RWPE2 (cell line): ENCODE measurements around the gene BBS7.
A peak's percentile ranks its signal among the peaks of the same experiment; 100 is the strongest.

ENCODE experiments used
- ATAC-seq: fragments of 200-7000 bp; cut with Tn5 transposase; 3 replicates; pipeline ENCODE4 v1.9.1; 2021; ENCODE audit warnings: low read depth
- DNase-seq: peaks from one replicate; pipeline ENCODE4 v3.0.0-alpha.2; 2020; ENCODE audit warnings: low spot score
- H3K27ac ChIP-seq: fragments of 450-650 bp; 2 replicates; pipeline ENCODE4 v1.5.1; 2017; ENCODE audit warnings: mild to moderate bottlenecking; ENCODE audit not compliant: poor library complexity, severe bottlenecking
- H3K27me3 ChIP-seq: fragments of 250-450 bp; sonication (Bioruptor Pico); 2 replicates; pipeline ENCODE4 v1.5.1; 2021; ENCODE audit warnings: mild to moderate bottlenecking, moderate library complexity; ENCODE audit not compliant: insufficient read depth, poor library complexity, severe bottlenecking
- H3K36me3 ChIP-seq: fragments of 250-450 bp; sonication (Bioruptor Pico); 2 replicates; pipeline ENCODE4 v1.5.1; 2020; ENCODE audit warnings: low read depth, mild to moderate bottlenecking, moderate library complexity
- H3K4me1 ChIP-seq: fragments of 250-450 bp; sonication (Bioruptor Pico); 2 replicates; pipeline ENCODE4 v1.5.1; 2021; ENCODE audit warnings: mild to moderate bottlenecking, moderate library complexity; ENCODE audit not compliant: insufficient read depth, poor library complexity, severe bottlenecking
- H3K4me3 ChIP-seq: fragments of 250-450 bp; sonication (Bioruptor Pico); 2 replicates; pipeline ENCODE4 v1.5.1; 2021; ENCODE audit warnings: mild to moderate bottlenecking, moderate library complexity; ENCODE audit not compliant: severe bottlenecking
- H3K9me3 ChIP-seq: fragments of 250-450 bp; sonication (Bioruptor Pico); 2 replicates; pipeline ENCODE4 v1.5.1; 2021; ENCODE audit warnings: mild to moderate bottlenecking, moderate library complexity; ENCODE audit not compliant: severe bottlenecking
- TF ChIP-seq, protein P1 (sequence below): fragments of 450-650 bp; IDR thresholded peaks from one replicate; pipeline ENCODE4 v1.5.1; 2017; ENCODE audit warnings: mild to moderate bottlenecking, moderate library complexity; ENCODE audit not compliant: poor library complexity, severe bottlenecking

Gene BBS7

DNA sequence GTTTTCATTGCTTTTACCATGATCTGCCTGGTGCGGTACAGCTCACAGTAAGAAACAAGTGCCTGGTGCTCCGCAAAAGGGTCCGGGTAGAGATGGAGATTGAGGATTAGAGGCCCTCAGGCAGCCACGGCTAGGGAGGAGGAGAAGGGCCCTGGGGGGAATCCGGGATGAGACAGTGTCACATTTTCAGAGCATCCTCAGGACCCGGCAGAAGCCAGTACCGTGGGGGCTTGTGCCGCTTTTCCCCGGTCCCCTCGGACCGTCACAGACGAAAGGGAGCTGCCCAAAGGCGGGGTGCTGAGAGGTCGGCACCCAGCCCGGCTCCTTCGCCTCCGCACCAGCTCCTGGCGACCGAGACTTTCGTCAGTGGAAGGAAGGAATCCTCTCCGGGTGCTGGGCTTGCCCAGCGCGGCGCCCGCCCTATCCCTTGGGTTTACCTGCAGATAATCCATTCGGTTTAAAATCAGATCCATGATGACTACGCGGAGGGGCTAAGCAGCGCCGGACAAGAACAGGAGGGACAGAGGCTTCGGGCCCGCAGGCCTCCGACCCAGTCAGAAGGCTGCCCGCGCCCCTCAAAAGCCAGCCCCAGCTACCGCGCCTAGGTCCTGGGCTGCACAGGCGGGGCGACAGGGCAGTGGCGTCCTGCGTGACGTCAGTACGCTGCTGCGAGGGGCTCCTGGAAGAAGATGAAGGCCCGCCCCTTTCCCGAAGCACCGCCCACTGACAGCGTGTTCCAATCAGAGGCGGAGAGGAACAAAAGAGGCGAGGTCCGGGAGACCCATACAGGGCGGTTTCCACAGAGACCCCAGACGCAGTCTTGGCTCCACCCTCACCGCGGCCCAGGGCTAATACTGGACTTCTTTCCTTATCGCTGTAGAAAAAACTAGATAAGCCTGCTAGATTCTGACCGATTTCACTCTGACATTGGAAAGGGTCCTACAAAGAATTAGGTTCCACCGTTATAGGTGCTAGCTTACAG is at the start of gene BBS7:
TSS of gene BBS7 (minus strand) at position 634 of the 982 bp plus-strand sequence. CDS start at position 473, 161 bp downstream.
- Histone ChIP-seq H3K36me3 (peaks cover 24% of the 10 kb centered on the region), H3K27ac (peak within 1 kb of the TSS; percentile 39), H3K27me3 (no peaks in the 10 kb centered on the region), H3K9me3 (no peaks in the 10 kb centered on the region), H3K4me3 (peak within 1 kb of the TSS; percentile 88), H3K4me1 (no peaks in the 10 kb centered on the region)
- TF ChIP-seq, protein P1, sequence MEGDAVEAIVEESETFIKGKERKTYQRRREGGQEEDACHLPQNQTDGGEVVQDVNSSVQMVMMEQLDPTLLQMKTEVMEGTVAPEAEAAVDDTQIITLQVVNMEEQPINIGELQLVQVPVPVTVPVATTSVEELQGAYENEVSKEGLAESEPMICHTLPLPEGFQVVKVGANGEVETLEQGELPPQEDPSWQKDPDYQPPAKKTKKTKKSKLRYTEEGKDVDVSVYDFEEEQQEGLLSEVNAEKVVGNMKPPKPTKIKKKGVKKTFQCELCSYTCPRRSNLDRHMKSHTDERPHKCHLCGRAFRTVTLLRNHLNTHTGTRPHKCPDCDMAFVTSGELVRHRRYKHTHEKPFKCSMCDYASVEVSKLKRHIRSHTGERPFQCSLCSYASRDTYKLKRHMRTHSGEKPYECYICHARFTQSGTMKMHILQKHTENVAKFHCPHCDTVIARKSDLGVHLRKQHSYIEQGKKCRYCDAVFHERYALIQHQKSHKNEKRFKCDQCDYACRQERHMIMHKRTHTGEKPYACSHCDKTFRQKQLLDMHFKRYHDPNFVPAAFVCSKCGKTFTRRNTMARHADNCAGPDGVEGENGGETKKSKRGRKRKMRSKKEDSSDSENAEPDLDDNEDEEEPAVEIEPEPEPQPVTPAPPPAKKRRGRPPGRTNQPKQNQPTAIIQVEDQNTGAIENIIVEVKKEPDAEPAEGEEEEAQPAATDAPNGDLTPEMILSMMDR = no peak
- peak; percentile 95 for DNase-seq
- ATAC-seq = peak; percentile 91

DNA sequence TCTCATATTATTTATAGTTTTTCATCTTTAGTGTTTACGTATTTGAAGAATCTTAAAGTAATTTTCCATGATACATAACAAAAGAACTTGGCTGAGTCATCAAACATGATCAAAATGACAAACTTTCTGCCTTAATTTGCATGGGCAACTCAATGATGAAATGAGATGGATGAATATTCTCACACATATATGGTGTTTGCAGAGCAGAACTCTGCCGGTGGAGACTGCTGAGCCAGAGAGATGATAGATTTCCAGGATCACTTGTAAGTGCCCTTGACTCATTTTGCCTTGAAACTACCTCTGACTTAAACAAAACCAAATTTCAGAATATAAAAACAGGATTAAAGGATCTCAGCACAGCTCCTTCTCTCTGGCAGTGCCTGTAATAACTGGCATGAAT is 43.4 kb upstream of the BBS7 start:
- Histone ChIP-seq H3K27ac (no peak overlapping the region), H3K27me3 (no peaks in the 10 kb centered on the region), H3K4me3 (no peak overlapping the region), H3K4me1 (no peaks in the 10 kb centered on the region), H3K9me3 (no peaks in the 10 kb centered on the region), H3K36me3 (no peaks in the 10 kb centered on the region)
- TF ChIP-seq, protein P1 = no peak
- DNase-seq (no peak), ATAC-seq (no peak)

DNA sequence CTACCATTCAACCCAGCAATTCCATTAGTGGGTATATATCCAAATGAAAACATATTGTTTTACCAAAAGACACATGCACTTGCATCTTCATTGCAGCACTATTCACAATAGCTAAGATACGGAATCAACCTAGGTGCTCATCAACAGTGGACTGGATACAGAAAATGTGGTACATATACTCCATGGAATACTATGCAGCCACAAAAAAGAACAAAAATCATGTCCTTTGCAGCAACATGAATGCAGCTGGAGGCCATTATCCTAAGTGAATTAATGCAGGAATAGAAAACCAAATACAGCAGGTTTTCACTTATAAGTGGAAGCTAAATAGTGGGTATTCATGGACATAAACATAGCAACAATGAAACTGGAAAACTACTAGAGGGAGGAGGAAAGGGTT is 38.1 kb upstream of the BBS7 start:
- peaks cover 5% of the 10 kb centered on the region for H3K27me3 ChIP-seq
- no peaks in the 10 kb centered on the region for H3K9me3 ChIP-seq
- H3K27ac ChIP-seq = no peak overlapping the region
- H3K4me3 ChIP-seq = no peak overlapping the region
- H3K4me1 ChIP-seq = no peaks in the 10 kb centered on the region
- no peaks in the 10 kb centered on the region for H3K36me3 ChIP-seq
- ATAC-seq (no peak), DNase-seq (no peak)
- TF ChIP-seq, protein P1 = no peak

DNA sequence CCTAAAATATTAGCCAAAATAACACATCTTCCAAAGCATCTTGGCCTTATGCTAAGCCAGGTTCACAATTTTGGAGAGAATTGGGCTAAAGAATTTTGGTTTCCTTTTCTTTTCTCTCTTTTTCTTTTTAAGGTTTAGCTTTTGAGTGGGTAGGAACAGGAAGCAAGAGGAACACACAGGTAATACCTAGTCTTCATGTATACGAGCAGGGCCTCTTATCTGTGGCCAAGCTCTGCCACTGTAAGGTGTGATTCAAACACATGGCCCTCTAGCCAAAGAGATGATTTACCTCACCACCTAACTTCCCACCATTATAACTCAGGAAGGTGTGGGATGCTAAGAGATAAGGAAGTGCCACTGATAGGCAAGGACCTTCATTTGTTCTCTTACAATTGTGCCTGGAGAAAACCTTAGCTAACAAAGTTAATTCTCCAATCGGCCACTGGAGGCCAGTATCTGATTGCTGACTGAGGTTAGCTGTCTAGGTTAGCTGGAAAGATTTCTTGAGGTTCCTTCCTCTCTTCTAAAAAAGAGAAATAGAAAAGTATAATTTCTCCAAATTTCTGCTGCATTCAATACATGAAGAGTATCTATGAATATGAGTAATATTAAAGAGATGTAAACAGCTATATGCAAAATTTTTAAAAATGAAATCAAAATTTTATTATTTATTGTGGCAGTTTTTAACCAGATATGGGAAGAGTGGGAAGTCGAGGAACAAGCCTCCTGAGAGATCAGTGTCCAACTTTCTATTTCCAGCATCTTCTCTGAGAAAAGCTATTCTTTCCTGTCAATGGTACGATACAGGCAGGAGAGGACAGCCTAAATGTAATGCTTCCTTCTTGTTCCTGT is 30.1 kb upstream of the BBS7 start:
- H3K9me3 ChIP-seq = no peaks in the 10 kb centered on the region
- DNase-seq (no peak), ATAC-seq (peak; percentile 80)
- H3K4me1 ChIP-seq = no peaks in the 10 kb centered on the region
- no peak overlapping the region for H3K27ac ChIP-seq
- no peak overlapping the region for H3K4me3 ChIP-seq
- H3K27me3 ChIP-seq = no peaks in the 10 kb centered on the region
- no peaks in the 10 kb centered on the region for H3K36me3 ChIP-seq
- TF ChIP-seq, protein P1 = peak; percentile 87
